SIG-M5 (cell line): Measurements from ENCODE around the gene NAB2.

Experiments
- DNase-seq: peaks from one replicate; lab custom pipeline; 2025; lab: John Stamatoyannopoulos, UW

NAB2 gene

DNA sequence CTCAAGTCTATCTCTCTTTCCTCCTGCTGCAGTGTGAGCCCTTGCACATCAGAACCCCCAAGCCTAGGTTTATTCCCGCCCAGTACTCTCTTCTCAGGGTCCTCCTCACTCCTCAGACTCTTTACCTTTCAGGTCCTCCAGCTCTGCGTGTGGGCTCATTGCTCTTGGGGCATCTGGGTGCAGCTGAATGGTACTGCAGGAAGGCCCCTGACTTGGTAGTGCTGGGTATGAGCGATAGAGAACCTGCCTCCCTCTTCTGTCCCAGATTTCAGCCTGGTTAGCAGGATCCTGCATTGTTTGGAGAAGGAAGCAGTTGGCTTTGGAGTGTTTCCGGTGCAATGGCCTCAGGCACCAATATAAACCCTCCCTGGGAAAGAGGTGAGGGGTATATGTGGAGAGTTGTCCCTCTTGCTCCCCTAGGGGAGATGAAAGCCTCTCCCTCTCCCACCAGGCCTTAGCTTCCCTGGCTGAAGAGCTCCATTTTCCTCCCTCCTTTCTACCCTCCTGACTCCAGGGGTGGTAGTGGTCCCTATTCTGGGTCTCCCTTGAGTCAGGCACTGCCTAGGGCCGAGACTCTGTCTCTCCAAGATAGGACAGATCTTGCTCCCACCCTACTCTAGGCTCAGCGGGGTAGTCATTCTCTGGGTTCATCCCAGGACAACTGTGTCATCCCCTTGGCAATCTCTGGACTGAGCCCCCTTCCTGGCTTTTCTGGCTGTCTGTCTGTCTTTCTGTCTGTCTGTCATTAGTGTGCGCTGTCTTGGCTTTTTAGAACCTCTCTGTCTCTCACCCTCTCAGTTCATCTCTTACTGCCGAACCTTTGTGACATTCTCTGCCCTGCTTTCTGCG, 43.2 kb downstream of the NAB2 start:
- DNase-seq = no peak

DNA sequence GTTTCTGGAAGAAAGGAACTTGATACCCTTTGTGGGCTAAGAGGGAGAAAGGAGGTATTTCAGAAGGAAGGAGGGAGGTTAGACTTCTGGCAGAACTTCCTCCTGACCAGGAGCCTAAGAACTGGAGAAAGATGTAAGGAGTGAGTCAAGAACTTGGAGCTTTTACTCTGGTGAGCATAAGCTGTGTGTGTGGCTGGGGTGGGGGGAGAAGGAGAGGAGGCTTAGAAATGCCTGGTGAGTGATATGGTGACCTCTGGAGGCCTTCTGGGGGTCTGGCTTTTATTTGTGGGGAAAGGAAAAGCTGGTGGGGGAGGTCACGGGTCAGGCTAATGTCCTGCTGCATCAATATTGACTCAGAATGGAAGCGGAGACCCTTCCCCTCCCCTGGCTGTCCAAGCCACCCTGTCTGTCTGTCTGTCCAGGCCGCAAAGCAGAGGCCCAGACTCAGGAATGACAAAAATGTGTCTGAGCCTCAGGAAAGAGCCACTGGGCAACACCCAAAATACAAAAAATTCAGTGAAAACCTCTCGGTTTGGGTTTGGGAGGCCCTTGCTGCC, 44.2 kb downstream of the NAB2 start:
- DNase-seq = no peak

DNA sequence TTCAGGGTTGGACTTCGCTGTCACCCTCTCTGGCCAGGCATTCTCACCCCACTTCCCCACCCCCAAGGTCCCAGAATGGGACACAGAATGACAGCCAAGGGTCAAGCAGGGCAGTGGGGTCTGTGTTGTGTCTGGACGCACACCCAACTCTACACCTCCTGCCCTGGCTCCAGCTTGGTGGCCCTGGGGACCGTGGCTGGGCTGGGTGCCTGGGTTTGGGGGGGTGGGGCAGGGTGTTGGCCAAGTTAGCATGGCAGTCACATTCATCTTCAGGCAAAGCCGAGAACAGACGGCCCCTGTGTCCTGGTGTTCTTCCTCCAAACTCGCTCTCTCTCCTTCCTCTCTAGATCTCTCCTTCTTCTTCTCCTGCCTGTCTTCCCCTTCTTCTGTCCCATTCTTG, 45.0 kb downstream of the NAB2 start:
- DNase-seq = no peak

DNA sequence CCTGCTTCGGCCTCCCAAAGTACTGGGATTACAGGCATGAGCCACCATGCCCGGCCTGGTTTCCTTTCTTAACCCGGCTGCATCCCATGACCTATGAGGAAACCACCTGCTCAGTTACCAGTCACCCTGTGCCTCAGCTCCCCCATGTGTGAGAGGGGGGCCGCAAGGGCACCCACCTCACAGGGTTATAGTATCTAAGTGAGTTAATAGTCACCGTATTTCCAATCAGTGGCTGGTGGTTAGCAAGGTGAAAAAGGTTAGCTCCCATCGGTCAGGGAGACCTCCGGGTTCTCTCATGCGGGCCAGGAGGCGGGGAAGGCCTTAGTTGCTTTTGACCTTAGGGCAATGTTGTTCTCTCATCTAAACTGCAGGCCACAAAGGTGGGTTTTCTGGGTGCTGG, 46.0 kb downstream of the NAB2 start:
- no peak for DNase-seq

DNA sequence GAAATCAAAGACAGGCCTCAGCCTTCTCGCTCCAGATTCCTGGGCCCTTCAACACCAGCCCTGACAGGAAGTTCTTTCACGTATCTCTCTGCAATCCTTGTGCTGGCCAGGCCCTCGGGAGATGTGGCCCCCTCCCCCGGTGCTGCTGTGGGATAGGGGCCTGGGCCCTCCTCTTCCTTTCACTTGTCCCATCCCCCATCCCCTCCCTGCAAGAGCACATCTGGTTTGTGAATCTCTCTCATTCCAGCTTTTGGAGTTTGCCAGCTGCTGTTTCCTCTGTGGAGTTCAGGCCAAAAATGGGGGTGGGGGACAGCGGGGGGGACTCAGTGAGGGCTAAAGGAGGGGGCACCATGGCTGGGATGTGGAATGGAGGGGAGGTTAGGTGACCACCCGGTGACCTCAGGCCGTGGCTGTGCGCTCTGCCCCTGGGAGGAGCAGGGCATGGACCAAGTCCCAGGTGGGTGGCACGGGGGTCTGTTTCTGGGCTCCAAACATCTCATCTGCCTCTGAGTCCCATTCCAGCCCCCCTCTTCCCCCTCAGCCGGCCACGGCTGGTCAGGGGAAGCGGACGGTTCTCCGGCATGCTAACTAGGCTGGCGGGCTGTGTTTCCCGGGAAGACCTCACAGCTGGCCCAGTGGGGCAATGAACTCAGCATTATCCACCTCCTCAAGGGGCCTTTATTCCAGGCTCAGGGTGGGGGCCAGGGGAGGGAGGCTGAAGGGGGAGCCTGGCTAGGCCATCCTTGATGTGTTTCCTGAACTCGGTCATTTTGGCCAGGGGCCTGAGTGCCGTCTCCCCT, 46.8 kb downstream of the NAB2 start:
- DNase-seq = no peak

DNA sequence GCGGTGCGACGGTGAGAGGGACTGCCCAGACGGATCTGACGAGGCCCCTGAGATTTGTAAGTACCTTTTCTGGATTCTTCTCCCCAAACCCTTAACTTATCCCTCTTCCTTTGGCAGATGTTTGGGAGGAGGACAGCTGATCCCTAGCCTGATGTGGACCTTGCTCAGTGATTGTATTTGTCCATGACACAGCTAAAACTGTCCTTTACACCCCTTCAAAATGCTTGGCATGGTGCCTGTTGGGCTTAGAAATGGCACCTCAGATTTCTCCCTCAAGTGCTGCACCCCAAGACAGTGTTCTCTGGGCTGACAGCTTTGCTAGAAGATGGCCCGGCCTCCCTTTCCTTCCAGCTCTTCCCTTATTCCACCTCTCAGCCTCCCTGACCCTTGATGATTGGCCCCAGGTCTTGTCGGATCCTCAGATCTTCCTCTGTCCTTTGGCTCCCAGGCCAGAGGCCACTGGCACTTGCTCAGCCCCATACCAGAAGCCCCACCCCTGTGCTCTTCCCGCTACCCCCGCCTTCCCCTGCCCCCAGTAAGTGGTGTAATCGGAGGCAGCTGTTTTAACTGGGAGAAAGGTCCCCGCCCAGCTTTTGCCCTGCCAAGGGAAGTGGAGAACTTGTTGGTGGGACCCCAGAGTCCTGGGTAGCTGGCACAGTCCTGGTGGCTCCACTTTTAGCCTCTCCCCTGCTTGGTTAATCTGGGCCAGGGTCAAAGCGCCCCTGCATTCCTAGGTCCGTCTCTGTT, 49.8 kb downstream of the NAB2 start:
- no peak for DNase-seq

DNA sequence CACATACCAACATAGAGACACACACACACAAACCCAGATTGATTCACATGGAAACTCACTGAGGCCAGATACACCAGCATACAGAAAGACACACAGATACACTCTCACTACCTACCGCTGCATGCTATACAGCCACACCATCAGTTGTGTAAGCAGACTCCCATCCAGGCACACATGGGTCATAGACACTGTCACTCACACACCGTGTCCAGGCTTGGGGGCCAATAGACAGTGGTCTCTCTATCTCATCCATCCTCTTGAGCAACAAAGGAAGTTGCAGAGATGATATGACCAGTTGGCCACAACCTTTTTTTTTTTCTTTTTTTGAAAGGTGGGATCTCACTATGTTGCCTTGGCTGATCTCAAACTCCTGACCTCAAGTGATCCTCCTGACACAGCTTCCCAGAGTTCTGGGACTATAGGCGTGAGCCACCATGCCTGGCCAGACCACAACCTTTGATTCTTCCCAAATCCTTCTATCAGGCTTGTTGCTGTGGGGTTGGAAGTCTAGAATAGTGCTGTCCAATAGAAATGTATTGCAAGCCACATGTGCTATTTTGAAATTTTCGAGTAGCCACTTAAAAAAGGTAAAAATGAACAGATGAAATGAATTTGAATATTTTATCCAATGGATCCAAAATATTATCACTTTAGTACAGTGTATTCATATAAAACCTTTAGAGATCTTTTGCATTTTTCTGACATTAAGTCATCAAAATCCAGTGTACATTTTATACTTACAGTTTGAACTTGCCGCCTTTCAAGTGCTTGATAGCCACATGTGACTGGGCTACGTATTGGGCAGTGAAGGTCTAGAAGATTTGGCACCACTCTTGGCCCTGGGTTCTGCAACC, 51.1 kb downstream of the NAB2 start:
- no peak for DNase-seq

DNA sequence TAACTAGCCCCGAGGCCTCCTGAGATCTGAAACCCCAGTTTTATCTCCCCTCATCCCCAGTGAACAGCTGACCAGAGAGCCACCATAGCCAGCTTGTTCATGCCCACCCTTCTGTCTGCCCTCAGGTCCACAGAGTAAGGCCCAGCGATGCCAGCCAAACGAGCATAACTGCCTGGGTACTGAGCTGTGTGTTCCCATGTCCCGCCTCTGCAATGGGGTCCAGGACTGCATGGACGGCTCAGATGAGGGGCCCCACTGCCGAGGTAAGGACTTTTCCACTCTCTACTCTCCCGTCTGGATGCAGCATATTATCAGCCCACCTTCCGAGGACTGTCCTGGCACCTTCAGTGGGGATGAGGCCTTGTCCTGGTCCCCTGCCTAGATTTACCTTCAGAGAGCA, 52.3 kb downstream of the NAB2 start:
- DNase-seq = no peak

DNA sequence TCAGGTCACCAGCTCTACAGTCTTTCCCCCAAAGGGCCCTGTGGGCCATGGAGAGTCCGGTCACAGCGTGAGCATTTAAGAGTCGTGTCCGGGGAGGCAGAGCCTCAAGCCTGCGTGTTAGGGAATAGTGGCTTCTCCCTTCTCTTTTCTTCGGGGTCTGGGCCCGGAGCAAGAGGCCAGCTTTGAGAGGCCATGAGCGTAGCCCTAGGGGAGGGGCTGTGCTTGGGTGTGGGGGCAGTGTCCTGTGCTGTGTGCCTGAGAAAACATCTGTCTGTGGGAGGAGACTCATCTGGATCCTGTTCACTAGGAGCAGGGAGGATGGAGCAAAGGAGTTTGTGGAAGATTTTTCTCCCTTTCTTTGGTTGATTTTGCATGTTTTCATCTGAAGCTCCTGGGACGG, 53.2 kb downstream of the NAB2 start:
- no peak for DNase-seq

DNA sequence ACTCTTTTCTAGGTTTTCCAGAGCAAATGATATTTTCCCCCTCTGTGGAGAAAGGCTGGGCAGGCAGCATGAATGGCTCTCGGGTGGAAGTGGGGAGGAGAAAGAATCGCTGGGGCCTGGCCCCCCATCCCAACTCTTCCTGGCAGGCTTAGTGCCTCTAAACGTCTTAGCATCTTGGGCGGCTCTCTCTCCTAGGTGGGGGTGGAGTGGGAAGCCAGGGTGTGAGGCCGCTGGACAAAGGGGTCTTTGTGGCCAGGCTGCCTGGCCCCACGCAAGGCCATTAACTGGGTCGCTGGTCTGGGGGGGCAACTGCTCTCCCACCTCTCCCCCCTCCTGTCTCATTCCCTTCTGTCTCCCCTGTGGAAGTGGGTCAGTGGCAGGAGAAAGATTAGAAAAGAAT, 53.8 kb downstream of the NAB2 start:
- DNase-seq = no peak

DNA sequence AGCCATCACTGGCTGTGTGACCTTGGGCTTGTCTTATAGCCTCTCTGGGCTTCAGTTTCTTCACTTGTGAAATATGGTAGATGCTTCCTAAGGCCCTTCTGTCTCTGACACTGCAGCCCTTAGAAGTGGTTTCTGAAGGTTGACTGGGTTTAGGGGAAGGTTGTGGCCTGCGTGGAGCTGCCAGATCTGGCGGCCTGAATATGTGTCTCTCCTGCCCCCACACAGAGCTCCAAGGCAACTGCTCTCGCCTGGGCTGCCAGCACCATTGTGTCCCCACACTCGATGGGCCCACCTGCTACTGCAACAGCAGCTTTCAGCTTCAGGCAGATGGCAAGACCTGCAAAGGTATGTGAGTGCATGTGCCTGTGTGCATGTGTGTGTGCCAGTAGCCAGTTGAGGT, 54.5 kb downstream of the NAB2 start:
- DNase-seq = no peak
